GM19468 (cell line): ENCODE measurements around the gene C16orf82.
"Not testable (repeated sequence)": the region's sequence is repeated elsewhere in the genome, so short reads cannot be mapped to it uniquely, and the experiment has no call there.

Experiments
- ATAC-seq: cut with Tn5 transposase; IDR thresholded peaks from one replicate; pipeline ENCODE4 v1.9.1; 2021; ENCODE audit warnings: mild to moderate bottlenecking, moderate library complexity, moderate number of reproducible peaks; ENCODE audit not compliant: unreplicated experiment; ENCODE audit errors: extremely low read depth

Gene C16orf82

DNA sequence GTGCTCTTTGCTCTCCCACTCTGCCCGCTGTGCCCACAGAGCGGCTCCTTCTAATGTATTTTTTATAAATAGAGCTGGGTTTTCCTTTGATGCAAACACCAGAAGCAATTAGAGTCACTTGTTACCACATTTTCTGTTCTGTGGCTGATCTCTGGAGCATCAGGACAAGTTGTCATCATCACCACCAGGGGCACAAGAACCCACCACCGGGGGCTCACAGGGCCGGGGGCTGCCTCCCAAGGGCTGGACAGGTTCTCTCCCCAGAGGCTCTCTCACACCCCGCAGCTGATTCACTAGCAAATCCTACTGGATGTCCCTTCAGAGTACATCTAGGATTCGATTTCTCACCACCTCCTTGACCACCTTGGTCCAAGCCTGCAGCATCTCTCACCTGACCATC is 18.5 kb downstream of the C16orf82 start:
- no peak for ATAC-seq

DNA sequence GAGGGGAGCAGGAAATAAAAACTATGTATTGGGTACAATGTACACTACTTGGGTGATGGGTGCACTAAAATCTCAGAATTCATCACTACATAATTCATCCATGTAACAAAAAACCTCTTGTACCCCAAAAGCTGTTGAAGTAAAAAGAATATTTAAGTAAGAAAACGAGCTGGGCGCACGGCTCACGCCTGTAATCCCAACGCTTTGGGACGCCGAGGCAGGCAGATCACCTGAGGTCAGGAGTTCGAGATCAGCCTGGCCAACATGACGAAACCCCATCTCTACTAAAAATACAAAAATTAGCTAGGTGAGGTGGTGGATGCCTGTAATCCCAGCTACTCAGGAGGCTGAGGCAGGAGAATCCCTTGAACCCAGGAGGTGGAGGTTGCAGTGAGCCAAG is 19.3 kb downstream of the C16orf82 start:
- ATAC-seq = not testable (repeated sequence)

DNA sequence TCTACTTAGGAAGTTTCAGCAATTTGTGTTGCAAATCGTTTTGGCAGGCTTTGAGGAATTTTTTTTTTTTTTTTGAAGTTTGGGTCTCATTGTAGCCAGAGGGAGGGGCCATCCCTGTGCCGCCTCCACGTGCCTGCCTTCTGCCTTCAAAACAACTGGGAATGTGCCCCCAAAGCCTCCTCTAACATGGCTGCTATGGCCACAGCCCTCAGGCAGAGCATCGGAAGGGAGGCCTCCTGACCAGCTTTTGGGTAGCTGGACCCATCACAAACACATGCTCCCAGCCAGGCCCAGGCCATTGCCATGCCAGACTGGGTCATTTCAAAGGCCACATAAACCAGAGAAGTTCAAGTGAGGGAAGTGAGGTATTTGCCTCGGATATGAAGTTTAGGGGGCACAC is 21.5 kb downstream of the C16orf82 start:
- ATAC-seq = no peak

DNA sequence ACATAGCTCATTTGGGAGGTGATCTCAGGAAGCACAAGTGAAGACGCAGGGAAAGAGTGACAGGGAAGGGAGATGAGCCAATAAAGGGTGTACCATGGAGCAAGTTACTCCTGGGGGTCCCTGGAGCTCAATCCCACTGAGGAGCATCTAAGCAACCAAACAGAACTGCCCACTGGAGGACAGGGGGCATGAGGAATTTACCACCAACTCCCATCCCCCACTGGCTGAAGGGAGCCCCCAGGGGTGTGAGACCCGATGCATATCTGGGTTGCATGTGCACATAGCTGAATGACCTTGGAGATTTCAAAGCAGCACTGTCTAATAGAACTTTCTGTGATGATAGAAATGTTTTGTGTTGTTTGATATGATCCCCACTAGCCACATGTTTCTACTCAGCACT is 29.6 kb downstream of the C16orf82 start:
- no peak for ATAC-seq

DNA sequence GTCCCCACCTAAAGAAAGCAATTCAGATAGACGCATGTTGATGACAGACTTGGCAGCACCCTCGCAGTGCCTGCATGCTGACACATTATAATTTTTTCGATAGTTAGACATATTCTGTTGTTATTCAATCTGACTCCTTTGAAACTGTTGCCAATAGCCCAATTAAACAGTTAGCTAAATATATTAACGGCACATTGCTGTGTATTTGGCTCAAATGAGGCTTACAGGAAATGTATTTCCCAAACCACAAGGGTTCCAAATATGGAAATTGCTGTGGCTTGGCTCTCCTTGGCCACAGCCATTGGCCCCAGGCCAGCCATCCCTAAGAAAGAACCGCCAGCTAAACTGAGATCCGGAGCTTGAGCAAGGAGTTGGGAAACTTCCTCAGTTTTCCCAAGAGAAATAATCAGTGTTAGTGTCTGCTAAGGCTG is 31.1 kb downstream of the C16orf82 start:
- ATAC-seq = no peak

DNA sequence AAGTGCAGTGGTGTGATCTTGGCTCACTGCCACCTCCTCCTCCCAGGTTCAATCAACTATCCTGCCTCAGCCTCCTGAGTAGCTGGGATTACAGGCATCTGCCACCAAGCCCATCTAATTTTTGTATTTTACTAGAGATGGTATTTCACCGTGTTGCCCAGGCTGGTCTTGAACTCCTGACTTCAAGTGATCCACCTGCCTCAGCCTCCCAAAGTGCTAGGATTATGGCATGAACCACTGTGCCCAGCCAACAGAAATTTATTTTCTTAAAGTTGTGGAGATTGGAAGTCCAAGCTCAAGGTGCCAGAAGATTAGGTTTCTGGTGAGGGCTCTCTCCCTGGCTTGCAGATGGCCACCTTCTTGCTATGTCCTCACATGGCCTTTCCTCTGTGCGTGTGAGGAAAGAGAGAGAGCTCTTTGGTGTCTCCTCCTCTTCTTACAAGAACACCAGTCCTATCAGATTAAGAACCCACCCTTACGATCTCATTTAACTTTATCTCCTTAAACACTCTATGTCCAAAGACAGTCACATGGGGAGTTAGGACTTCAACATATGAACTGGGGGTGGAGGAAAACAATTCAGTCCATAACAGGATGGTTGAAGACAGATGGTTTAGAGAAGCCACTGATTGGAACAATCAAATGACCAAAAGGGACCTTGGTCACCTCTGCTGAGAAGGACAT is 31.8 kb downstream of the C16orf82 start:
- ATAC-seq = no peak

DNA sequence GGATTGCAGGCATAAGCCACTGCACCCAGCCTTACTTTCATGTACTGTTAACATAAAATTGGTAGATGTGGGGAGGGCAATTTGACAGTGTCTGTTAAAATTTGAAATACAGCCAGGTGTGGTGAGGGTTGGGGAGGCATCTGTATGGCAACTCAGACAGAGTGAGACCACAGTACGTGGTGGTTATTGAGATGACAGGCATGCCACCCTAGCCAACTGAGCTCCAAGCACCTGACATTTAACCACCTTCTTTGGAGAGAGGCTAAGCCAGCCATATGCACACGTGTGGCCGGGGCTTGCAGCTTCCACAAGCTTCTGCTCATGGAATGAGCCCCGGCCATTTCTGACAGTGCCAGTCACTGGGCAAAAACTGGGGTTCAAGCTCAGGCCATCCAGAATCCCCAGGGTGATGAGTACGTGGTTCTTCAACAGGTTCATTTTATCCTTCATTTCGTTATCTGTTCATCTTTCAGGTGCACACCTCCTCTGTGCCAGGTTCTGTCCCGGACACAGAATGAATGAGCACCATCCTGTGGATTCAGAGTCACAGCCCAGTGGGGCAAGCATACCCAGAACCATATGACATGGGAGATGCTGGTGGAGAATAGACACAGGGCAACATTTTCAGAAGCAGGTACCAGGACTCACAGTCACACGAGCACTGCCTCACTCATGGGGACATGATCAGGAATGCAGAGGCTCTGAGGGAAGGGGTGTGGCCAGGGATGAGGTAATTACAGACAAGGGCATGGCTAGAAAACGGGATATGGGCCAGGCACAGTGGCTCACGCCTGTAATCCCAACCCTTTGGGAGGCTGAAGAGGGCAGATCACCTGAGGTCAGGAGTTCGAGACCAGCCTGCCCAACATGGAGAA is 36.2 kb downstream of the C16orf82 start:
- no peak for ATAC-seq

DNA sequence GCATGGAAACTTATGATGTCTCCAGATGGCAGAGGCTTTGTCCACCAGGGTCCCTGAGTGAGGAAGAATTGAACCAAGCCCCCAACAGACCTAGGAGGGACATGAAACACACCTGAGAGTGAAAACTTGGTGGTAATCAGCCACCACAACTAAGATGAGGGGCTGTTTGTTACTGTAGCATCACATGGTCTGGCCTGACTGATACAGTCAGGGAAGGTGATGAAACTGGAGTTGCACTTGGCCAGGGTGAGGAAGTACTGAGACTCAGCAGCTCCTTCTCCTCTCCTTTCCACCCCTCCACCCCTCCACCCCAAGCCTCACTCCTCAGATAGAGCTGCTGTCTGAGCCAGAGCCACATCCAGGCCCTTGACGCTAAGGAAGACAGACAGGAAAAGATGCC is 37.2 kb downstream of the C16orf82 start:
- ATAC-seq = no peak

DNA sequence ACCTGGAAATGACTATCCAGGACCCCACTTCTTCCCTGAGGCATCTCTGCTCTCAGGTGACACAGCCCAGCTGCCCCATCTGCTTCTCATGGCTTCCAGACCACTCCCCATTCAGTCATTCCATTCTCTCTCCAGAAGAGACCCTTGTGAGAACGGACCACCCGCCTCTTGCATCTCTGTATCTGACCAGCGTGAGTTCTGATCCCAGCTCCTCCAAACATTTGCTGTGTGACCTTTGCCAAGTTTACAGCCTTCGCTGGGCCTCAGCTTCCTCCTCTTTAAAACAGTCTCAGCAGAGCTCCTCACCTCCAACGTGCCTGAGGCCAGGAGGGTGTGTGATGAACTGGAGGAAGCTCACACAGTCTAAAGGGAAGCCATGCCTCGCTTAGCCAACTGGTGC is 39.6 kb downstream of the C16orf82 start:
- ATAC-seq = no peak

DNA sequence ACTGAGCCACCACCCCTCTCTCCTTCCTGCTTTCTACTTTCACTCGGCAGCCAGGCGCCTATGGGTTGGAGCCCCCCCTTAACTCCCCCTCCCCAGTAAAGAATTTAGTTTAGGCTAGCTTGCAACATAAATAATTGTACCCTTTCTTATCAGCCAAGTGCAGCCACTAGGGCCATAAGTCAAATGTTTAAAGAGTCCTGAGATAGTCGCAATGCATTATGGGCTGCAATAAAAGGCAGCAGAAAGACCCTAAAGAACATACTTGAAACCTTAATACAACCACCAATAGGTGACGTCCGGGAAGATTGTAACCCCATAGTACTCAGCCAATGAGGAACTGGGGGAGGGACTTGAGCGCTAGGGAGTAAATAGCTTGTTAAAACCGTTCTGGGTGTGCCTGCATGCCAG is 40.5 kb downstream of the C16orf82 start:
- ATAC-seq = no peak

DNA sequence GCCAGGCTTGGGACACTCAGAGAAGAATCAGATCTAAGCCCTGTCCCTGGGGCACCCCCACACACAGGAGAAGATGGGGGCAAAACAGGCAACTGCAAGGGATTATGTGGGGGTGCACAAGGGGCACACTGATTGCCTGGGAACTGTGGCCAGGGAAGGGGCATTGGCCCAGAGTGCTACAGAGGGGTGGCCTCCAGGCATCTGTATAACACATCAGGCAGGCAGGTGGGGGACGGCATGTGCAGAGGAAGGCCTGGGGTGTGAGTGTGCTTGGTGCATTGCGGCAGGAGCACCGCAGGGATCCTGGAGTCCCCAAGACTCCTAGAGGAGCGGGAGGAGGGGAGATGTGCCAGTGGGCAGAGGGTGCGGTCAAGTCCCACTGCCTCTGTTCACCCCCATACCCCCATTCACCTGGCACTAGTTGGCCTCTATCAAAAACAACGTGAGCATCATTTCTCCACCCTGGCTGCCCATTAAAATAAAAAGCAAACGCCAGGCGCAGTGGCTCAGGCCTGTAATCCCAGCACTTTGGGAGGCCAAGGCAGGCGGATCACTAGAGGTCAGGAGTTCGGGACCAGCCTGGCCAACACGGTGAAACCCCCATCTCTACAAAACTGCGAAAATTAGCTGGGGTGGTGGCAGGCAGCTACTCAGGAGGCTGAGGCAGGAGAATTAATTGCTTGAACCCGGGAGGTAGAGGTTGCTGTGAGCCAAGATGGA is 41.5 kb downstream of the C16orf82 start:
- no peak for ATAC-seq

DNA sequence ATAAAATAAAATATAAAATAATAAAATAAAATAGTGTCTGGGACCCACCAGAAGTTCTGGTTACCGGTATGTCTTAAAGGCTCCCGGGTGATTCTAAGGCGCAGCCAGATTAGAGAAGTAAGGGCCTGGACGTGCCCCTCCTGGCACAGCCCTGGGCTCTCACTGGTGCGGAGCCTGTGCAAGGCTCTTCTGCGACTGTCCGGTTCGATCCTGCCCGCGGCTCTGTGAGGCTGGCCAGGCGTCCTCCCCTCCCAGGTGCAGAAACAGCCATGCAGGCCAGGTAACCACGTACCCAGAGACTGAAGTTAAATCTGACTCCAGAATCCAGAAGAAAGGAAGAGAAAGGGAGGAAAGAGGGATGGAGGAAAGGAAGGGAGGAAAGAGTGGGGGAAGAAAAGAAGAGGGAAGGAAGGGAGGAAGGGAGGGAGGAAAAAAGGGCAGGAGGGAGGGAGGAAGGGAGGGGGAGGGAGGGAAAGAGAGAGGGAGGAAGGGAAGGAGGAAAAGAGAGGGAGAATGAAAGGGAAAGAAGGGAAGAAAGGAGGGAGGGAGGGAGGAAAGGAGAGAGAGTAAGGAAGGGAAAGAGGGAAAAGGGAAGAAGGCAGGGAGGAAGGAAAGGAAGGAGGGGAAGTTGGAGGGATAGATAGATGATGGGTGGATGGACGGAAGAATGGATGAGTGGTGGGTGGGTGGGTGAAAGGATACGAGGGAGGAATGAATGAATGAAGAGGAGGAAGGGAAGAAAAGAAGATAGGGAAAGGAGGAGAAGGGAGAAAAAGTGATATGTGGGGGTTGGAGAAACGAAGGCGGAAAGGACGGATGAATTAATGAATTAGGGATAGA is 42.3 kb downstream of the C16orf82 start:
- no peak for ATAC-seq

DNA sequence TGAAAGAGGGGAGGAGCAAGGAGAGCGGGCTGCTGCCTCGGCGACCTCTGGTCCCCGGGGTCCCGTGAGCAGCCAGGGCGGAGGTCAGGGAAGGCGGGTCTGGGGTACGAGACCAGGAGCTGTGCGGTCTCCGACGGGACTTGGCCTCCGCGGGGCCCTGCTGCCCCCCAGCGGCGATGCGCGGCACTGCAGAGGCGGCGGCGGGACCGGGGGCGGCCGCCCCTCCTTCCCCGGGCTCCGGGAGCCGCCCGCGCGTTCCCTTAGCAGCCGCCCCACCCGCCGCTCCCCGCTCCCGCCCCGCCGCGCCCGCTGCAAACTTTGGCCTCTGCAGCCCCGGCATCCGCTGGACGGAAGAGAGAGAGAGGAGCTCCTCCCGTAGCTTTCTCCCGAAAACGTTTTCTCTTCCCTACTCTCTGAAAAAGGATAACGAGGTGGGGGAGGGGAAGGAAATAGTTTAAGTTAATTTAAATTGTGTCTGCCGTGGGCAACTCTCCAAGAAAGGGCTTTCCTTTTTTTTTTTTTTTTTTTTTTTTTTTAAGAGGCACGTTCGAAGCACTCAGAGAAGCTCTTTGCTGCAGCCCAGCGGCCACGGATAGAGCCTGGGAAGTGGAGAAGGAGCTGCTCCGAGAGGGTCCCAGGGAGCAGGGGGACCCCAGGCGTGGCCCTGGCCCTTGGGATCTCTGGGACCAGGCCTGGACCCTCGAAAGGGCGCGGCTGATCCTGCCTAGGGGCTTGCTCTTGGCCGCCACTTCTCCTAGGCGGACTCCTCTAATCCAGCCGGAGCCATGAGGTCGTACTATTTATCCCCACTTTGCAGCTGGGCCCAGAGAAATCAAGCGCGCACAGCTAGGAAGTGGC is 43.2 kb downstream of the C16orf82 start:
- peak; percentile 55 for ATAC-seq

DNA sequence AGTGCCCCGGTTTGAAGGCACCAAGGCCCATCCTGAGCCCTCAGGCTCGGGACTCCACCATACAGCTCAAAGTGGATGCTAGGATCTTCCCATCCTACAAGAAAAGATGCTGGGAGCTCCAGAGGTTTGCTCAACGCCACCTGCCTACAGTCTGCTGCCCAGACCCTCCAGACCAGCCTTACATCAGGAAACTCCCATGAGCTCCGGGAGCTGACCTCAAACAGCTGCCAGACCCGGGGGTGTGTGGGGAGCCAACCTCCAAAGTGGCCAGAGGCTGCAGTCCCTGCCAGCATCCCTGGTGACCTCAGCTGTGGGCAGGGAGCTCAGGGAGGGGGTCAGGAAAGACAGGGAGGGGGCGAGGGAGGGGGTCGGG is 43.8 kb downstream of the C16orf82 start:
- ATAC-seq = no peak

DNA sequence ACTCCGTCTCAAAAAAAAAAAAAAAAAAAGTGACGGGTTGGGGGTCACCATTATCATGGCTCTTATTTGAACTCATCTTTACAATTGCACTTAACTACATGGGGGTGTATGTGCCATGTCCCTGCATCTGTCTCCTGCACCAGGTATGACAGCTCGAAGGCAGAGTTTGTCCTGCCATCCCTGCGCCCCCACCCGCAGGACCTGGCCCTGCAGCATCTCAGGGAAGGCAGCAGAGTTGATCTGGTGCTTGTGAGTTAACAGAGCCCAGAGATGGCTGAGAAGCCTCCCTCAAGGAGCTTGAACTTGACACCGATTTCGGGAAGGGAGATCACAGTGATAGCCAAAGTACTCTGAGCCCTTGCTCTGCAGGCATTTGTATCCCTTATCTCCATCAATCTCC is 44.8 kb downstream of the C16orf82 start:
- no peak for ATAC-seq

DNA sequence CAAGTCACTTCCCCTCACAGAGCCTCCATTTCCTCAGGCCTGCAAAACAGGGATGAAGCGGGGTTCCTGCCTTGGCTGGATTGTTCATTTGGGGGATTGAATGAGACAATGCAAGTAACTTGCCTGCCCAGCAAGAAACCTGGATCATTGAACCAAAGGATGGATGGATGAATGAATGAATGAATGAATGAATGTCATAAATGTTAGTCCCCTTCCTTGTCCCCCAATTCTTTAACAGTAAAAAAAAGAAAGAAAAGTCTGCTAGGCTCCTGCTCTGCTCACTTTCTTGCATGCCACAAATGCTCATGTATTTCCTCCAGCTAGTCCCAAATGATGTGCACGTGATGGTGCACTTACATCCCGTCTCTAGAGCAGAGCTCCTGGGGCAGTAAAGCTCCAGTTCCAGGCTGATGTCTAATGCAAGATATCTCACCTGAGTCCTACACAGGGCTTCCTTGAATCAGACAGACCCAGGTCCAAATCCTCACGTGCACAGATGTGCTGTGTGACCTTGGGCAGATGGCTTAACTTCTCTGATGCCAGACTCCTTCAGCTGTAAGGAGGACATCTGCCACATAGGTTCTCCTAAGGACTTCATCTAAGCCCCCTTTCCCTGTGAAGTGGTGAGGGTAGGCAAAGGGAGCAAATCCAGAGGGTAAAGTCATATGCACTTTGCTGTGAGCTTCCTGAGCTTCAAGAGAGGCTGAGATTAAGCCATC is 45.5 kb downstream of the C16orf82 start:
- no peak for ATAC-seq

DNA sequence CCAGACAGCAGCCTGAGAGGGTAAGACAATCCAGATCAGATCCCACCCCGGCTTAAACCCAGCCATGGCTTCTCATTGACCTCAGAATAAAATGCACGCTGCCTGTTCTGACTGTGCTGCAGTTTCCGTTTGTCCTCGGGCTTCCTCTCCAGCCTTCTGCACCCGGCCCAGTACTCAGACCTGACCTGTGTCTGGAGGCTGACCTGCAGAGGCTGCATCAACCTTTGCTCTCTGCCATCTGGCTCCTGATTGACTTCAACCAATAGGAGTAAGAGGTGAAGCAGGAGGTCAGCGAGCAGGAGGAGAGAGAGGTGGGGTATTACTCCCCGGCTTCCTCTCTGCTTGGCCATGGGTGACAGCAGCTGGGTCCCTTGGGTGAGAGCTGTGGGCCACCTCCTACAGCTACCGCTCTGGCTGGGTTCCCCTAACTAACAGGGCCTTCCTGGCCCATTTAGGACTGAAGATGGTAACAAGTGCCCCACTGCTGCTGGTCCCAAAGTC is 46.7 kb downstream of the C16orf82 start:
- ATAC-seq = no peak

DNA sequence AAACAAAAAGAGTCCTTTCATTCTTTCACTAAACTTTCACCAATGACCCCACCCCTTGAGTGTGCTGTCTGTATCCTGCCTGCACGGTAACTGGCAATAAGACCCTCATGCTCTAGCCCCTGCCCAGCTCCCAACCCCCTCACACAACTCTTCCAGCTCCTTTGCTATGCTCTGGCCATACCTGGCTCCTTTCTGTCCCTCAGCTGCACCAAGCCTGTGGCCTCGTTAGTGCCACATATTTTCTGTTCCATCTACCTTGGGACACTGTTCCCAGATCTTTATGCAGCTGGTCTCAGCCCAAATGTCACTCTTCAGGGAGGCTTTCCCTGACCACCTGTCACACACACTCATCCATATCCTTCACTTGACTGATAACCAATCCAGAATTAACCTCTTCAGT is 47.3 kb downstream of the C16orf82 start:
- no peak for ATAC-seq
